H54 (cell line): Measurements from ENCODE around the gene ZNF638.
"Not testable (repeated sequence)": the region's sequence is repeated elsewhere in the genome, so short reads cannot be mapped to it uniquely, and the experiment has no call there.

Experiments used
- DNase-seq: peaks from one replicate; pipeline ENCODE4 v3.0.0; 2011; ENCODE audit warnings: low spot score, mixed read lengths; ENCODE audit not compliant: insufficient read length
- FAIRE-seq: peaks from 3 replicates; lab custom pipeline; 2011; peaks lifted over from hg19 to GRCh38; lab: Jason Lieb, UNC
- POLR2A ChIP-seq: IDR thresholded peaks from 2 replicates; pipeline ENCODE4 v1.6.1; 2011; ENCODE audit warnings: low read depth, mild to moderate bottlenecking, low read length

ZNF638 gene

GRCh38 chr2:71323386-71323785 lies 8.2 kb upstream of the ZNF638 start:
- no peak for TF ChIP-seq POLR2A
- DNase-seq (no peak), FAIRE-seq (no peak)

- FAIRE-seq: no peak
- TF ChIP-seq POLR2A: no peak
Observed at GRCh38 chr2:71326968-71327367, 4.6 kb upstream of the ZNF638 start.

GRCh38 chr2:71327916-71328315 lies 3.7 kb upstream of the ZNF638 start:
- DNase-seq: no peak
- TF ChIP-seq POLR2A: no peak
- no peak for FAIRE-seq

More at GRCh38 chr2:71326968-71327367, 4.6 kb upstream of the ZNF638 start:
- DNase-seq: no peak

GRCh38 chr2:71330155-71330554 lies 1.4 kb upstream of the ZNF638 start:
- no peak for TF ChIP-seq POLR2A
- no peak for DNase-seq
- no peak for FAIRE-seq

GRCh38 chr2:71330585-71331330 lies 824 bp upstream of the ZNF638 start:
- DNase-seq (no peak), FAIRE-seq (peak; percentile 11)
- TF ChIP-seq POLR2A: no peak

- DNase-seq, FAIRE-seq: not testable (repeated sequence)
Observed at GRCh38 chr2:71331331-71331580, 326 bp upstream of the ZNF638 start.

GRCh38 chr2:71332435-71332796 lies 834 bp downstream of the ZNF638 start:
- DNase-seq (no peak), FAIRE-seq (peak; percentile 87)
- no peak for TF ChIP-seq POLR2A

- FAIRE-seq (peak; percentile 23), DNase-seq (no peak)
- TF ChIP-seq POLR2A: no peak
Observed at GRCh38 chr2:71333619-71334018, 2.0 kb downstream of the ZNF638 start.

GRCh38 chr2:71336384-71336783 lies 4.8 kb downstream of the ZNF638 start:
- DNase-seq (no peak), FAIRE-seq (no peak)
- TF ChIP-seq POLR2A: no peak

- no peak for DNase-seq
- no peak for TF ChIP-seq POLR2A
- peak; percentile 78 for FAIRE-seq
Observed at GRCh38 chr2:71336802-71337201, 5.2 kb downstream of the ZNF638 start.

- DNase-seq (no peak), FAIRE-seq (peak; percentile 78)
Observed at GRCh38 chr2:71337776-71338175, 6.2 kb downstream of the ZNF638 start.

GRCh38 chr2:71339685-71340084 lies 8.1 kb downstream of the ZNF638 start:
- no peak for TF ChIP-seq POLR2A
- DNase-seq: no peak
- no peak for FAIRE-seq

More at GRCh38 chr2:71337776-71338175, 6.2 kb downstream of the ZNF638 start:
- no peak for TF ChIP-seq POLR2A

GRCh38 chr2:71340176-71340575 lies 8.6 kb downstream of the ZNF638 start:
- DNase-seq (no peak), FAIRE-seq (no peak)
- no peak for TF ChIP-seq POLR2A

GRCh38 chr2:71341645-71342044 lies 10.1 kb downstream of the ZNF638 start:
- no peak for FAIRE-seq
- no peak for TF ChIP-seq POLR2A
- DNase-seq: no peak

GRCh38 chr2:71346065-71346464 lies 14.5 kb downstream of the ZNF638 start:
- no peak for FAIRE-seq
- TF ChIP-seq POLR2A: no peak

More at GRCh38 chr2:71346065-71346464, 14.5 kb downstream of the ZNF638 start:
- no peak for DNase-seq
